Neural cell (in vitro differentiated cells): ENCODE measurements around the gene ZNF804A. TPM values are rescaled to one million over a fixed set of nuclear protein-coding genes. Genes with fewer than 3 reads are reported as not detected.
A peak's percentile ranks its signal among the peaks of the same experiment; 100 is the strongest.

Source experiments
- H2AFZ ChIP-seq: fragments of 200-600, 300-800 bp; sonication (generic), shearing (Covaris generic); 2 replicates; pipeline ENCODE4 v1.6.0; 2014; ENCODE audit warnings: low read depth, mild to moderate bottlenecking, antibody characterized with exemption, low read length, moderate library complexity
- H3F3A ChIP-seq: fragments of 200-600 bp; shearing (Covaris generic); 2 replicates; pipeline ENCODE4 v1.6.1; 2016; ENCODE audit warnings: mild to moderate bottlenecking, moderate library complexity, mixed read lengths, antibody characterized with exemption, low read length; ENCODE audit not compliant: insufficient read depth, poor library complexity, severe bottlenecking
- H3K27ac ChIP-seq: fragments of 200-600, 300-800 bp; sonication (generic), shearing (Covaris generic); 2 replicates; pipeline ENCODE4 v1.5.1; 2014; ENCODE audit warnings: mild to moderate bottlenecking, low read length, moderate library complexity
- H3K27me3 ChIP-seq: fragments of 300-800, 200-600 bp; sonication (generic), shearing (Covaris generic); 2 replicates; pipeline ENCODE4 v1.6.0; 2014; ENCODE audit warnings: mild to moderate bottlenecking, low read depth, low read length, moderate library complexity; ENCODE audit not compliant: insufficient read depth
- H3K36me3 ChIP-seq: fragments of 300-800, 200-600 bp; sonication (generic), shearing (Covaris generic); 2 replicates; pipeline ENCODE4 v1.5.1; 2014; ENCODE audit warnings: mild to moderate bottlenecking, antibody characterized with exemption, low read length, moderate library complexity; ENCODE audit not compliant: insufficient read depth
- H3K4me2 ChIP-seq: fragments of 300-800, 200-600 bp; sonication (generic), shearing (Covaris generic); 2 replicates; pipeline ENCODE4 v1.6.0; 2014; ENCODE audit warnings: mild to moderate bottlenecking, low read length
- H3K4me3 ChIP-seq: fragments of 300-800, 200-600 bp; sonication (generic), shearing (Covaris generic); 2 replicates; pipeline ENCODE4 v1.5.1; 2014; ENCODE audit warnings: mild to moderate bottlenecking, low read length, moderate library complexity
- H3K79me2 ChIP-seq: fragments of 200-600 bp; shearing (Covaris generic); replicated peaks from 2 replicates; pipeline ENCODE4 v1.6.0; 2014; ENCODE audit warnings: mild to moderate bottlenecking, low read length, moderate library complexity; ENCODE audit not compliant: insufficient read depth
- H3K9ac ChIP-seq: fragments of 300-800, 200-600 bp; sonication (generic), shearing (Covaris generic); 2 replicates; pipeline ENCODE4 v1.6.1; 2016; ENCODE audit warnings: mild to moderate bottlenecking, low read length, mixed read lengths
- H3K9me2 ChIP-seq: fragments of 200-600 bp; shearing (Covaris generic); 2 replicates; pipeline ENCODE4 v1.6.1; 2016; ENCODE audit warnings: mild to moderate bottlenecking, low read length, mixed read lengths; ENCODE audit not compliant: insufficient read depth
- H3K9me3 ChIP-seq: fragments of 200-600, 300-800 bp; sonication (generic), shearing (Covaris generic); 2 replicates; pipeline ENCODE4 v1.6.1; 2016; ENCODE audit warnings: mild to moderate bottlenecking, mixed run types, low read length, moderate library complexity, mixed read lengths
- H4K20me1 ChIP-seq: fragments of 200-600 bp; shearing (Covaris generic); 2 replicates; pipeline ENCODE4 v1.6.1; 2016; ENCODE audit warnings: mild to moderate bottlenecking, mixed run types; ENCODE audit not compliant: insufficient read depth
- EP300 ChIP-seq: fragments of 450-650 bp; conservative IDR thresholded peaks from 2 replicates; pipeline ENCODE4 v1.6.1; 2014; ENCODE audit warnings: antibody characterized with exemption, mild to moderate bottlenecking, moderate library complexity; ENCODE audit not compliant: poor library complexity, severe bottlenecking
- EZH2 ChIP-seq: fragments of 200-600, 300-800 bp; shearing (Covaris generic), sonication (generic); IDR thresholded peaks from 2 replicates; pipeline ENCODE4 v1.6.1; 2014; ENCODE audit warnings: antibody characterized with exemption, low read length, borderline replicate concordance, mild to moderate bottlenecking; ENCODE audit not compliant: insufficient read depth, poor library complexity, severe bottlenecking
- MXI1 ChIP-seq: fragments of 450-650 bp; conservative IDR thresholded peaks from 2 replicates; pipeline ENCODE4 v1.6.1; 2014; ENCODE audit warnings: antibody characterized with exemption, mild to moderate bottlenecking; ENCODE audit not compliant: poor library complexity, severe bottlenecking
- POLR2AphosphoS5 ChIP-seq: IDR thresholded peaks from 2 replicates; pipeline ENCODE4 v1.6.1; 2012
- RAD21 ChIP-seq: fragments of 450-650 bp; conservative IDR thresholded peaks from 2 replicates; pipeline ENCODE4 v1.6.1; 2014; ENCODE audit warnings: antibody characterized with exemption, mild to moderate bottlenecking, moderate library complexity
- SMC3 ChIP-seq: fragments of 450-650 bp; conservative IDR thresholded peaks from 2 replicates; pipeline ENCODE4 v1.6.1; 2014; ENCODE audit warnings: antibody characterized with exemption, mild to moderate bottlenecking, moderate library complexity; ENCODE audit not compliant: poor library complexity
- TAF1 ChIP-seq: IDR thresholded peaks from 2 replicates; pipeline ENCODE4 v1.6.1; 2012; ENCODE audit warnings: low read depth
- polyA plus RNA-seq: library from polyadenylated mRNA; depleted of rRNA; stranded (reverse); fragments of >200 nt; gene quantifications from 2 replicates; pipeline ENCODE4 v1.2.3, GENCODE V29; 2014
- TF ChIP-seq, protein P1 (sequence below): IDR thresholded peaks from 2 replicates; pipeline ENCODE4 v1.6.1; 2012; ENCODE audit warnings: borderline replicate concordance
- TF ChIP-seq, protein P2 (sequence below): fragments of 450-650 bp; IDR thresholded peaks from 2 replicates; pipeline ENCODE4 v1.5.1; 2014; ENCODE audit warnings: antibody characterized with exemption, mild to moderate bottlenecking, moderate library complexity; ENCODE audit not compliant: poor library complexity, severe bottlenecking

The ZNF804A gene
- polyA plus RNA-seq, 1 donor from 2014 or later: 2.7 TPM

DNA sequence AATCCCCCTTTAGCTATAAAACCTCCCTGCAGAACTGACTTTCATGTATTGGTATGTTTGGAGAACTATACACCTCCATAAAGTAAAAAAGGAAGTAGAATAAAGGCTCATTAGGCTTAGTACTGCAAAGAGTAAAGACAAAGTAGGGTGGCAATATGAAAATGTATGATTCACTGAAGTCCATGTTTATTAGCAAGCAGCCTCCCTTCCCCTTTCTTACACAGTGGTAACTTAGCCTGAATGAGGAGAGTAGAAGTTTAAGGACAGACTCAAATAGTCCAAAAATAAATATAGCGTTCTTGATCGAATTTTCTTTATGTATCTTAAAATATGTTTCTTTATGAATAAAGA lies 1.5 kb downstream of the ZNF804A start:
- H2AFZ ChIP-seq: no peak overlapping the region
- H4K20me1 ChIP-seq: no peaks in the 10 kb centered on the region
- H3K4me3 ChIP-seq: peak overlapping the region; percentile 74
- H3K4me2 ChIP-seq: peak overlapping the region; percentile 46
- peaks cover 4% of the 10 kb centered on the region for H3F3A ChIP-seq
- TF ChIP-seq TAF1: no peak
- no peak for TF ChIP-seq EP300
- TF ChIP-seq, protein P1, sequence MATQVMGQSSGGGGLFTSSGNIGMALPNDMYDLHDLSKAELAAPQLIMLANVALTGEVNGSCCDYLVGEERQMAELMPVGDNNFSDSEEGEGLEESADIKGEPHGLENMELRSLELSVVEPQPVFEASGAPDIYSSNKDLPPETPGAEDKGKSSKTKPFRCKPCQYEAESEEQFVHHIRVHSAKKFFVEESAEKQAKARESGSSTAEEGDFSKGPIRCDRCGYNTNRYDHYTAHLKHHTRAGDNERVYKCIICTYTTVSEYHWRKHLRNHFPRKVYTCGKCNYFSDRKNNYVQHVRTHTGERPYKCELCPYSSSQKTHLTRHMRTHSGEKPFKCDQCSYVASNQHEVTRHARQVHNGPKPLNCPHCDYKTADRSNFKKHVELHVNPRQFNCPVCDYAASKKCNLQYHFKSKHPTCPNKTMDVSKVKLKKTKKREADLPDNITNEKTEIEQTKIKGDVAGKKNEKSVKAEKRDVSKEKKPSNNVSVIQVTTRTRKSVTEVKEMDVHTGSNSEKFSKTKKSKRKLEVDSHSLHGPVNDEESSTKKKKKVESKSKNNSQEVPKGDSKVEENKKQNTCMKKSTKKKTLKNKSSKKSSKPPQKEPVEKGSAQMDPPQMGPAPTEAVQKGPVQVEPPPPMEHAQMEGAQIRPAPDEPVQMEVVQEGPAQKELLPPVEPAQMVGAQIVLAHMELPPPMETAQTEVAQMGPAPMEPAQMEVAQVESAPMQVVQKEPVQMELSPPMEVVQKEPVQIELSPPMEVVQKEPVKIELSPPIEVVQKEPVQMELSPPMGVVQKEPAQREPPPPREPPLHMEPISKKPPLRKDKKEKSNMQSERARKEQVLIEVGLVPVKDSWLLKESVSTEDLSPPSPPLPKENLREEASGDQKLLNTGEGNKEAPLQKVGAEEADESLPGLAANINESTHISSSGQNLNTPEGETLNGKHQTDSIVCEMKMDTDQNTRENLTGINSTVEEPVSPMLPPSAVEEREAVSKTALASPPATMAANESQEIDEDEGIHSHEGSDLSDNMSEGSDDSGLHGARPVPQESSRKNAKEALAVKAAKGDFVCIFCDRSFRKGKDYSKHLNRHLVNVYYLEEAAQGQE: no peak
- no peak for TF ChIP-seq MXI1
- TF ChIP-seq POLR2AphosphoS5: no peak
- no peak for TF ChIP-seq EZH2
- TF ChIP-seq, protein P2, sequence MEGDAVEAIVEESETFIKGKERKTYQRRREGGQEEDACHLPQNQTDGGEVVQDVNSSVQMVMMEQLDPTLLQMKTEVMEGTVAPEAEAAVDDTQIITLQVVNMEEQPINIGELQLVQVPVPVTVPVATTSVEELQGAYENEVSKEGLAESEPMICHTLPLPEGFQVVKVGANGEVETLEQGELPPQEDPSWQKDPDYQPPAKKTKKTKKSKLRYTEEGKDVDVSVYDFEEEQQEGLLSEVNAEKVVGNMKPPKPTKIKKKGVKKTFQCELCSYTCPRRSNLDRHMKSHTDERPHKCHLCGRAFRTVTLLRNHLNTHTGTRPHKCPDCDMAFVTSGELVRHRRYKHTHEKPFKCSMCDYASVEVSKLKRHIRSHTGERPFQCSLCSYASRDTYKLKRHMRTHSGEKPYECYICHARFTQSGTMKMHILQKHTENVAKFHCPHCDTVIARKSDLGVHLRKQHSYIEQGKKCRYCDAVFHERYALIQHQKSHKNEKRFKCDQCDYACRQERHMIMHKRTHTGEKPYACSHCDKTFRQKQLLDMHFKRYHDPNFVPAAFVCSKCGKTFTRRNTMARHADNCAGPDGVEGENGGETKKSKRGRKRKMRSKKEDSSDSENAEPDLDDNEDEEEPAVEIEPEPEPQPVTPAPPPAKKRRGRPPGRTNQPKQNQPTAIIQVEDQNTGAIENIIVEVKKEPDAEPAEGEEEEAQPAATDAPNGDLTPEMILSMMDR: no peak
- TF ChIP-seq RAD21: no peak
- TF ChIP-seq SMC3: no peak
- H3K9me3 ChIP-seq: no peaks in the 10 kb centered on the region
- H3K36me3 ChIP-seq: no peaks in the 10 kb centered on the region
- H3K27me3 ChIP-seq: no peaks in the 10 kb centered on the region
- H3K9ac ChIP-seq: no peak overlapping the region
- H3K79me2 ChIP-seq: peaks cover 35% of the 10 kb centered on the region
- H3K27ac ChIP-seq: no peak overlapping the region
- H3K9me2 ChIP-seq: no peaks in the 10 kb centered on the region

DNA sequence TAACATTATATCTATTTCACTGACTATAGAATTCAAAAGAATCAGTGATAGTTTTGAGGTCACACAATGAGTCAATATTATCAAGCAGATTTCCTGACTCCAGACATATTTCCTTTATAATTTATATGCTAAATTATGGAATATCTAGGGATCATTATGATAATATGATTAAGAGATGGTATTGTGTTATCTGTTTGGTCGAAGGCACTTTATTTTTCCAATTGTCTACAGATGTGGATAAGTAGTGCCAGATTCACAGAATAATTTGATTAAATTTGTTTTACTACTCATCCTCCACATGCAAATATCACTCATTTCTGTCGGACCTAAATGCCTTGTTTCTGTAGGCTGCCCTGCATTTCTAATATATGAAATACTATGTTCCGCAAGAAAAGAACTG lies 4.4 kb downstream of the ZNF804A start:
- Histone ChIP-seq H4K20me1 (no peaks in the 10 kb centered on the region), H3K27ac (no peak overlapping the region)

More for the DNA sequence above, 4.4 kb downstream of the ZNF804A start:
- no peaks in the 10 kb centered on the region for H3K36me3 ChIP-seq
- H3K9me3 ChIP-seq: no peaks in the 10 kb centered on the region
- H2AFZ ChIP-seq: no peak overlapping the region
- no peak overlapping the region for H3K9ac ChIP-seq
- TF ChIP-seq RAD21: no peak
- no peak for TF ChIP-seq TAF1
- TF ChIP-seq POLR2AphosphoS5: no peak
- TF ChIP-seq SMC3: no peak
- TF ChIP-seq, protein P2: no peak
- no peak for TF ChIP-seq EP300
- TF ChIP-seq, protein P1: no peak
- no peak for TF ChIP-seq EZH2
- no peak for TF ChIP-seq MXI1
- H3K4me3 ChIP-seq: no peak overlapping the region
- H3K4me2 ChIP-seq: no peak overlapping the region
- H3K27me3 ChIP-seq: no peaks in the 10 kb centered on the region
- no peaks in the 10 kb centered on the region for H3F3A ChIP-seq
- peaks cover 37% of the 10 kb centered on the region for H3K79me2 ChIP-seq
- H3K9me2 ChIP-seq: no peaks in the 10 kb centered on the region
